GM12801 (cell line): ENCODE measurements around the gene ADRM1.

Source experiments
- CTCF ChIP-seq: IDR thresholded peaks from one replicate; pipeline ENCODE4 v1.5.1; 2011; ENCODE audit warnings: control low read depth; ENCODE audit not compliant: insufficient read length; ENCODE audit errors: extremely low read depth

The ADRM1 gene

GRCh38 chr20:62262064-62262463 lies 40.7 kb upstream of the ADRM1 start:
- TF ChIP-seq CTCF, result no peak

- TF ChIP-seq CTCF, result no peak
Observed at GRCh38 chr20:62263396-62263795, 39.4 kb upstream of the ADRM1 start.

- TF ChIP-seq CTCF, result no peak
Observed at GRCh38 chr20:62265365-62265764, 37.4 kb upstream of the ADRM1 start.

GRCh38 chr20:62266340-62266739 lies 36.5 kb upstream of the ADRM1 start:
- TF ChIP-seq CTCF, result no peak

GRCh38 chr20:62266851-62267250 lies 35.9 kb upstream of the ADRM1 start:
- no peak for TF ChIP-seq CTCF

GRCh38 chr20:62267543-62267942 lies 35.3 kb upstream of the ADRM1 start:
- no peak for TF ChIP-seq CTCF

- no peak for TF ChIP-seq CTCF
Observed at GRCh38 chr20:62268228-62268900, 34.4 kb upstream of the ADRM1 start.
